Activated CD4-positive, alpha-beta T cell treated with anti-CD3 and anti-CD28 coated beads, Interleukin-2, amount 50 U/mL, for 16 hours (primary cell): ENCODE data around the gene ATP8A2.

Experiments
- DNase-seq: peaks from one replicate; pipeline ENCODE4 v3.0.0-alpha.2; 2020

Gene ATP8A2

DNA sequence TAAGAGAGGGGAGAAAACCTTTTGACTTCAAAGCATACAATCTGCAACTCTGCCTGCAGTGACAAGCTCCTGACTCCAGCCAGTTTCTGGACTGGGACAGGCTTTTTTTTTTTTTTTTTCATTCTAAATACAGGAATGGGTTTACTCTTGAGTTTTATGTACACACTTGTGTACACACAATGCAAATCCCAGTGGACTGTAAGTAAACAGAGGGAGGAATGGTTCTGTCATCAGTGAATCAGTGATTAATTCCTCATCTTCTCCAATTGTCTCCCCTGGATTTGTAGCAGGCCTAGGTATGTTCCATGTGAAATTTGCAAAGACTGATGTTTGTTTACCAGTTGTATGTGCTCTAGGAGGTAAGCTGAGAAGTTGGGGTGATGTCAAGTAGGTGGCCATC is 495.3 kb downstream of the ATP8A2 start:
- DNase-seq, result no peak

- no peak for DNase-seq
These were observed 496.7 kb downstream of the ATP8A2 start for GRCh38 chr13:25868490-25868889.

GRCh38 chr13:25869941-25870340 is 498.2 kb downstream of the ATP8A2 start:
- no peak for DNase-seq

DNA sequence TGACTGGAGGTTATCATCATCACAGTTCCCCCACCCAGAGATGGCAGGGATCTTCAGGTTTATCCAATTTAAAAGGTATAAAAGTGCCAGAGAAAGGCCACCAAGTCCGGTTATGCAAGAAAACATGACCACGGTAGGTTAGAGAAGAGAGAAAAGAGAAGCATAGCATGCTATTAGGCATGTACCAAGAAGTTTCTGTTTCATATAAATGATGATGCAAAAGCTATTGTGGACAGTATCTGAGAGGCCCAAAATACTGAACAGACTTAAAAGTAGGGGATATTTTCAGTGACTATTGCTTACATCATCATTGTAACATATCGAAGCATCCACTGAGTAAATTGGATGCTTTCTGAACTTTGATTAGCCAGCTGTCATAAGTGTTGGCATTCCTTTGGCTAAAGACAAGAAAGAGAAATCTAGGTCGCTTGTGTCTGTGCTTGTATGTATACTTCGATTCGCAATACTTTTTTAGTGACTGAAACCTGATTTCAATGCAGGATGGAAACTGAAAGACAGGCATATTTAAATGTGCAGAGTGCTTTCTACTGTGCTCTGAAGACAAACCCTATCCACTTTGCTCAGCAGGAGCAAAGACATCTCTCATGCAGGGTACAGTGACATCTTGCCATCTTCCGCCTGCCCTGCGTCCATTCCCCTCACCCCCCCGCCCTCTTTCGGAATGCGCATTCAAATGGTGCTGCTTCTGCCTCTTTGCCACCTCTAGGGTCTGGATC is 499.8 kb downstream of the ATP8A2 start:
- no peak for DNase-seq

DNA sequence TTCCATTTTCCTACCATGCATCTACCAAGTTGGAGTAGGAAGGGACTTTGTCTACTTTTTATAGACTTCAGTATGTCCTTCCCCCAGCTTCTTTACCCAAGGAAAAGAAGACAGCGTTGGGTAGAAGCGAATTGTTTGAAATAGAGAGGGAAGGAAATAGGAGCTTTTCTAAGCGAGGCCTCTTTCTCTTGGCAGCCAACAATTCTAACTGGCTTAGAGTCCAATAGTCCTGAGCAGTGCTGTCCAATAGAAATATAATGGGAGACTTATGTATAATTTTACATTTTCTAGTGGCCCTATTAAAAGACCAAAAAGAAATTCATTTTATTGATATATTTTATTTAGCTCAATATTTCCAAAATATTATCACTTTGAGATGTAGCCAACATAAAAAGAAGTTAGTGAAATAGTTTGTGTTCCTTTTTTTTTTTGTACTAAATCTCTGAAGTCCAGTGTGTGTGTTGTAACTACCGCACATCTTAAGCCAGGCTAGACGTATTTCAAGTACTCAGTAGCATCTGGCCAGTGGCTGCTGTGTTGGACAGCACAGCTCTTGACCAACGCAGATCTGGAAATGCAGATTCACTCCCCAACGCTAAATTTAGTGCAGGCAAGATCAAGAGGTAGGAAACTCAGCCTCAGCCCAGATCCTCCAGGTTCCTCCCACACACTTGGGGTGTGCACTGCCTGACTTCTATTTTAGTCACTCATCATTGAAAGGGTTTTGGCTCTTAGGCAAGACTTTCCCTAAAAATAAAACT is 500.9 kb downstream of the ATP8A2 start:
- no peak for DNase-seq

- no peak for DNase-seq
These were observed 501.5 kb downstream of the ATP8A2 start for GRCh38 chr13:25873242-25873612.

- DNase-seq, result no peak
These were observed 502.4 kb downstream of the ATP8A2 start for GRCh38 chr13:25874064-25874737.

DNA sequence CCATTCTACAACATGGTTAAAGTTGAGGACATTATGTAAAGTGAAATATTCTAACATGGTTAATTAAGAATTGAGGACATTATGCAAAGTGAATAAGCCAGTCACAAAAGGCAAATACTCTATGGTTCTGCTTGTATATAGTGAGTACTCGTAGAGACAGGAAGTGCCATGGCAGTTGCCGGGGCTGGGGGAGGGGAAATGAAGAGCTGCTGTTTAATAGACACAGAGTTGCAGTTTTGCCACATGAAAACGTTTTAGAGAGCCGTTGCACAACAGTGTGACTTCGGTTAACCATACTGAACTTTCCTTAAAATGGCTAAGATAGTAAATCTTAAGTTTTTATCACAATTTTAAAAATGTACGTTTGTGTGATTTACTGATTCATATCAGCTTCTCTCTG is 503.1 kb downstream of the ATP8A2 start:
- DNase-seq, result peak; percentile 58

GRCh38 chr13:25876247-25876646 is 504.5 kb downstream of the ATP8A2 start:
- no peak for DNase-seq

- DNase-seq, result no peak
These were observed 507.7 kb downstream of the ATP8A2 start for GRCh38 chr13:25879466-25879865.

- DNase-seq, result no peak
These were observed 509.6 kb downstream of the ATP8A2 start for GRCh38 chr13:25881136-25881926.

DNA sequence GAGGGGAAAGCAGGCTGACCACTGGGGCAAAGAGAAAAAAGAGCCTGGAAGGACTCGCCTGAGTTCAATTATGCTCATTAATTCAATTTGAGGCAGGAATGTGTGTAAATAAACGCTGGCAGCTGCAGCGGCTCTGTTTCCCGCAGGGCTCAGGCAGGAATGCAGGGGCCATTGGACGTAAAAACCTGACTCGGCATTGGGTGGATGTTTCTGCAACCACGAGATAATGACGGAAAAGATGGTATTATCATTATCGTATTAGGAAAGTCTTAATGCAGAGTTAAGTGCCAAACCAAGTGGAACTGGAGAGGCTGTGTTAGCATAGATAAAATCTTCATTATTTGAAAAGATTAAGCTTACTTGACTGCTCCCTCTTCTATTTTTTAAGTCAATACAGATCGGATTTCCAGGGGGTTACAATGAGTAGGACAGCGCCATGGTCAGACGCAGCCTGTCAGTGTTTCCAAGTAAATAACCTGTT is 510.2 kb downstream of the ATP8A2 start:
- no peak for DNase-seq

- DNase-seq, result no peak
These were observed 510.9 kb downstream of the ATP8A2 start for GRCh38 chr13:25882466-25883357.

GRCh38 chr13:25885418-25885817 is 513.6 kb downstream of the ATP8A2 start:
- no peak for DNase-seq

GRCh38 chr13:25886438-25887214 is 514.9 kb downstream of the ATP8A2 start:
- DNase-seq, result peak; percentile 50

GRCh38 chr13:25887962-25888655 is 516.3 kb downstream of the ATP8A2 start:
- no peak for DNase-seq

- DNase-seq, result no peak
These were observed 519.0 kb downstream of the ATP8A2 start for GRCh38 chr13:25890671-25891212.

DNA sequence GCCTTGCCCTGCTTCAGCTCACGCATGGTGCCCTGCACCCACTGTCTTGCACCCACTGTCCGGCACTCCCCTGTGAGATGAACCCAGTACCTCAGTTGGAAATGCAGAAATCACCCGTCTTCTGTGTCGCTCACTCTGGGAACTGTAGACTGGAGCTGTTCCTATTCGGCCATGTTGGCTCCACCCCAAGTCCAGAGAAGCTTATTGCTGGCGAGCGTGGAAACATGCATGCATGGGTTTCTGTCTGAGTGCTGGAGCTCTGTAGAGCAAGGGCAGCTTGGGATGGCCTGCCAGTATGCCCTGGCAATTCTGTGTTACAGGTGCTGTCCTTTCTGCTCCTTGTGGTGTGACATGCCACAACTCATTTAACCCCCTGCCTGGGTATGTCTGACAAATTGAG is 527.2 kb downstream of the ATP8A2 start:
- DNase-seq, result no peak

GRCh38 chr13:25899464-25899863 is 527.7 kb downstream of the ATP8A2 start:
- no peak for DNase-seq

DNA sequence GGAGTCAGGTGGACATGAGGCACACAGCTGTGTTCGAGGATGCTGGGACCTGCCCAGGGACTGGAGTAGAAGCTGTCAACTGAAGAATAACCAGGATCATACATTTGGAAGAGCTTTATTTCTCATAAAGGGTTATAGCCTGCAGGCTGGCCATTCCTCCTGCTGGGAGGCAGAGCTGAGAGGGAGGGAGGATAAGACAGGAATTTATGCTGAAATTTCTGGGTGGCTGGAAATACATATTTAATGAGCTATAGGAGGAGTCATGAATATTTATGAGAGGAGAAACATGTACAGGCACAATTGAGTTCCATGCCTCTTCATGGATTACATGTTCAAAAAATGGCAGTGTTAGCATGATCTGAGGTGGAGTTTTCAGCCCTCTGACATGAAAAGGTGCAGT is 528.2 kb downstream of the ATP8A2 start:
- no peak for DNase-seq
